GM23338 (cell line): ENCODE measurements around the gene GATA1. TPM values are rescaled to one million over a fixed set of nuclear protein-coding genes. Genes with fewer than 3 reads are reported as not detected.

Experiments
- ATAC-seq: fragments of 200-7000 bp; cut with Tn5 transposase; 3 replicates; pipeline ENCODE4 v1.9.1; 2020
- DNase-seq: peaks from one replicate; pipeline ENCODE4 v3.0.0-alpha.2; 2015; ENCODE audit warnings: low spot score
- H2AFZ ChIP-seq: fragments of 200-600 bp; sonication (generic); 2 replicates; pipeline ENCODE4 v1.8.0; 2016; ENCODE audit warnings: antibody characterized with exemption, mild to moderate bottlenecking, moderate library complexity
- H3F3A ChIP-seq: fragments of 200-600 bp; sonication (generic); replicated peaks from 2 replicates; pipeline ENCODE4 v1.8.0; 2017; ENCODE audit warnings: antibody characterized with exemption, mixed run types, low read depth
- H3K27ac ChIP-seq: fragments of 200-600 bp; sonication (generic); 2 replicates; pipeline ENCODE4 v1.6.1; 2016; ENCODE audit warnings: low read depth
- H3K27me3 ChIP-seq: fragments of 200-600 bp; sonication (generic); 2 replicates; pipeline ENCODE4 v1.8.0; 2016; ENCODE audit warnings: mild to moderate bottlenecking, mixed run types, moderate library complexity; ENCODE audit not compliant: insufficient read depth
- H3K36me3 ChIP-seq: fragments of 200-600 bp; sonication (generic); 2 replicates; pipeline ENCODE4 v1.8.0; 2016; ENCODE audit warnings: mild to moderate bottlenecking; ENCODE audit not compliant: insufficient read depth
- H3K4me1 ChIP-seq: fragments of 200-600 bp; sonication (generic); 2 replicates; pipeline ENCODE4 v1.8.0; 2016; ENCODE audit warnings: mild to moderate bottlenecking, moderate library complexity; ENCODE audit not compliant: insufficient read depth
- H3K4me2 ChIP-seq: fragments of 200-600 bp; sonication (generic); 2 replicates; pipeline ENCODE4 v1.7.1; 2017; ENCODE audit warnings: mixed run types
- H3K4me3 ChIP-seq: fragments of 200-600 bp; sonication (generic); 2 replicates; pipeline ENCODE4 v1.6.1; 2016; ENCODE audit warnings: mixed run types
- H3K79me2 ChIP-seq: fragments of 200-600 bp; sonication (generic); replicated peaks from 2 replicates; pipeline ENCODE4 v1.8.0; 2017; ENCODE audit warnings: mild to moderate bottlenecking; ENCODE audit not compliant: insufficient read depth
- H3K9me2 ChIP-seq: fragments of 200-600 bp; sonication (generic); 2 replicates; pipeline ENCODE4 v1.8.0; 2017; ENCODE audit not compliant: insufficient read depth
- H4K20me1 ChIP-seq: fragments of 200-600 bp; sonication (generic); replicated peaks from 2 replicates; pipeline ENCODE4 v1.8.0; 2017; ENCODE audit warnings: mild to moderate bottlenecking; ENCODE audit not compliant: insufficient read depth
- H3K27ac Mint-ChIP-seq: 2 replicates; pipeline ENCODE4 v1.8.0; 2020; ENCODE audit warnings: inconsistent platforms, mild to moderate bottlenecking, moderate library complexity, mixed read lengths
- H3K27me3 Mint-ChIP-seq: 3 replicates; pipeline ENCODE4 v1.8.0; 2022; ENCODE audit warnings: low read depth, mild to moderate bottlenecking, moderate library complexity, mixed read lengths, inconsistent platforms; ENCODE audit not compliant: insufficient read depth, poor library complexity
- H3K36me3 Mint-ChIP-seq: 3 replicates; pipeline ENCODE4 v1.8.0; 2021; ENCODE audit warnings: low read depth, mild to moderate bottlenecking, inconsistent platforms, moderate library complexity, mixed read lengths
- H3K4me1 Mint-ChIP-seq: 3 replicates; pipeline ENCODE4 v1.8.0; 2020; ENCODE audit warnings: mild to moderate bottlenecking, inconsistent platforms, mixed read lengths
- H3K4me3 Mint-ChIP-seq: 3 replicates; pipeline ENCODE4 v1.8.0; 2021; ENCODE audit warnings: moderate library complexity, mild to moderate bottlenecking, inconsistent platforms, mixed read lengths
- H3K9me3 Mint-ChIP-seq: 3 replicates; pipeline ENCODE4 v1.8.0; 2020; ENCODE audit warnings: moderate library complexity, mild to moderate bottlenecking, inconsistent platforms, mixed read lengths
- CREB1 ChIP-seq: fragments of 250-450 bp; sonication (Bioruptor Pico); IDR thresholded peaks from 2 replicates; pipeline ENCODE4 v1.5.0; 2020; ENCODE audit warnings: low read depth, mild to moderate bottlenecking, moderate library complexity
- EZH2phosphoT487 ChIP-seq: fragments of 200-600 bp; sonication (generic); IDR thresholded peaks from one replicate; pipeline ENCODE4 v1.8.1; 2018; ENCODE audit warnings: antibody characterized with exemption; ENCODE audit not compliant: unreplicated experiment
- JUNB ChIP-seq: IDR thresholded peaks from one replicate; pipeline ENCODE4 v1.6.1; 2016; ENCODE audit warnings: antibody characterized with exemption; ENCODE audit not compliant: unreplicated experiment
- NANOG ChIP-seq: IDR thresholded peaks from 2 replicates; pipeline ENCODE4 v1.6.1; 2016; ENCODE audit warnings: antibody characterized with exemption, borderline replicate concordance
- STAT1 ChIP-seq: IDR thresholded peaks from one replicate; pipeline ENCODE4 v1.6.1; 2016; ENCODE audit warnings: antibody characterized with exemption; ENCODE audit not compliant: unreplicated experiment
- ZNF114 ChIP-seq: fragments of 250-450 bp; sonication (Bioruptor Pico); IDR thresholded peaks from 2 replicates; pipeline ENCODE4 v1.5.0; 2020; ENCODE audit warnings: mild to moderate bottlenecking, moderate library complexity
- ZNF331 ChIP-seq: fragments of 250-450 bp; sonication (Bioruptor Pico); IDR thresholded peaks from 2 replicates; pipeline ENCODE4 v1.5.0; 2020; ENCODE audit warnings: low read depth, mild to moderate bottlenecking, moderate library complexity
- polyA plus RNA-seq: library from polyadenylated mRNA; unstranded; fragments of >200 nt; fragmentation: Nextera tagmentation; extraction: Ambion mirVana; gene quantifications from 2 replicates; pipeline ENCODE4 v1.2.1, GENCODE V29; 2016
- total RNA-seq: library from RNA; depleted of rRNA; stranded (reverse); fragments of >200 nt; shearing (Covaris generic); gene quantifications from 2 replicates; pipeline ENCODE4 v1.2.3, GENCODE V29; 2014
- TF ChIP-seq, protein P1 (sequence below): IDR thresholded peaks from one replicate; pipeline ENCODE4 v1.6.1; 2018; ENCODE audit warnings: antibody characterized with exemption; ENCODE audit not compliant: unreplicated experiment
- TF ChIP-seq, protein P2 (sequence below): fragments of 250-450 bp; sonication (Bioruptor Pico); IDR thresholded peaks from 2 replicates; pipeline ENCODE4 v1.5.0; 2020; ENCODE audit warnings: mild to moderate bottlenecking, moderate library complexity
- TF ChIP-seq, protein P3 (sequence below): IDR thresholded peaks from 2 replicates; pipeline ENCODE4 v1.6.1; 2016; ENCODE audit warnings: antibody characterized with exemption
- TF ChIP-seq, protein P4 (sequence below), 2 experiments: fragments of 200-600 bp in 1 of 2; sonication (generic) in 1 of 2; conservative IDR thresholded peaks; 2 replicates each; pipeline versions ENCODE4 v1.5.1 to v1.6.1; 2016 to 2017; ENCODE audit warnings: antibody characterized with exemption in 2 of 2, low read depth in 2 of 2, mild to moderate bottlenecking in 2 of 2, moderate library complexity in 1 of 2

Gene GATA1
- total and polyA plus RNA-seq, 2 experiments from 2014 or later = not detected

DNA sequence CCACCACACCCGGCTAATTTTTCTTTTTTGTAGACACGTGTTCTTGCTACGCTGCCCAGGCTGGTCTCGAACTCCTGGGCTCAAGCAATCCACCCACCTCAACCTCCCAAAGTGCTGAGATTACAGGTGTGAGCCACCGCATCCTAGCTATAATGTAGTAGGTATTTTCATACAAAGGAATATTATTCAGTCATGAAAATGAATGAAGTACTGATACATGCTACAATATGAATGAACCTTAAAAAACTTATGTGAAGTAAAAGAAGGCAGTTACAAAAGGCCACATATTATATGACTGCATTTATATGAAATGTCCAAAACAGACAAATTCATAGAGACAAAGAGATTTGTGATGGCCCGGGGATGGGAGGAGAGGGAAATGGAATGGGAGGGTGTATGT lies 4.7 kb upstream of the GATA1 start:
- H3K9me3 Mint-ChIP-seq = no peaks in the 10 kb centered on the region; the same call in 2 of the 3 replicates

More for the DNA sequence above, 4.7 kb upstream of the GATA1 start:
- Mint-ChIP-seq H3K27ac (no peak overlapping the region), H3K4me3 (no peak overlapping the region), H3K36me3 (no peaks in the 10 kb centered on the region), H3K4me1 (peaks cover 8% of the 10 kb centered on the region; the same call in 2 of the 3 replicates), H3K27me3 (peaks cover 2% of the 10 kb centered on the region)
- H3K9me2 ChIP-seq = no peaks in the 10 kb centered on the region
- H3K79me2 ChIP-seq = no peaks in the 10 kb centered on the region
- no peak overlapping the region for H3K27ac ChIP-seq
- no peaks in the 10 kb centered on the region for H3K4me1 ChIP-seq
- H3F3A ChIP-seq = no peaks in the 10 kb centered on the region
- ATAC-seq = no peak
- no peak overlapping the region for H2AFZ ChIP-seq
- H3K36me3 ChIP-seq = no peaks in the 10 kb centered on the region
- H3K4me3 ChIP-seq = no peak overlapping the region
- H3K4me2 ChIP-seq = no peak overlapping the region
- TF ChIP-seq, protein P1, sequence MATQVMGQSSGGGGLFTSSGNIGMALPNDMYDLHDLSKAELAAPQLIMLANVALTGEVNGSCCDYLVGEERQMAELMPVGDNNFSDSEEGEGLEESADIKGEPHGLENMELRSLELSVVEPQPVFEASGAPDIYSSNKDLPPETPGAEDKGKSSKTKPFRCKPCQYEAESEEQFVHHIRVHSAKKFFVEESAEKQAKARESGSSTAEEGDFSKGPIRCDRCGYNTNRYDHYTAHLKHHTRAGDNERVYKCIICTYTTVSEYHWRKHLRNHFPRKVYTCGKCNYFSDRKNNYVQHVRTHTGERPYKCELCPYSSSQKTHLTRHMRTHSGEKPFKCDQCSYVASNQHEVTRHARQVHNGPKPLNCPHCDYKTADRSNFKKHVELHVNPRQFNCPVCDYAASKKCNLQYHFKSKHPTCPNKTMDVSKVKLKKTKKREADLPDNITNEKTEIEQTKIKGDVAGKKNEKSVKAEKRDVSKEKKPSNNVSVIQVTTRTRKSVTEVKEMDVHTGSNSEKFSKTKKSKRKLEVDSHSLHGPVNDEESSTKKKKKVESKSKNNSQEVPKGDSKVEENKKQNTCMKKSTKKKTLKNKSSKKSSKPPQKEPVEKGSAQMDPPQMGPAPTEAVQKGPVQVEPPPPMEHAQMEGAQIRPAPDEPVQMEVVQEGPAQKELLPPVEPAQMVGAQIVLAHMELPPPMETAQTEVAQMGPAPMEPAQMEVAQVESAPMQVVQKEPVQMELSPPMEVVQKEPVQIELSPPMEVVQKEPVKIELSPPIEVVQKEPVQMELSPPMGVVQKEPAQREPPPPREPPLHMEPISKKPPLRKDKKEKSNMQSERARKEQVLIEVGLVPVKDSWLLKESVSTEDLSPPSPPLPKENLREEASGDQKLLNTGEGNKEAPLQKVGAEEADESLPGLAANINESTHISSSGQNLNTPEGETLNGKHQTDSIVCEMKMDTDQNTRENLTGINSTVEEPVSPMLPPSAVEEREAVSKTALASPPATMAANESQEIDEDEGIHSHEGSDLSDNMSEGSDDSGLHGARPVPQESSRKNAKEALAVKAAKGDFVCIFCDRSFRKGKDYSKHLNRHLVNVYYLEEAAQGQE = no peak
- TF ChIP-seq, protein P2, sequence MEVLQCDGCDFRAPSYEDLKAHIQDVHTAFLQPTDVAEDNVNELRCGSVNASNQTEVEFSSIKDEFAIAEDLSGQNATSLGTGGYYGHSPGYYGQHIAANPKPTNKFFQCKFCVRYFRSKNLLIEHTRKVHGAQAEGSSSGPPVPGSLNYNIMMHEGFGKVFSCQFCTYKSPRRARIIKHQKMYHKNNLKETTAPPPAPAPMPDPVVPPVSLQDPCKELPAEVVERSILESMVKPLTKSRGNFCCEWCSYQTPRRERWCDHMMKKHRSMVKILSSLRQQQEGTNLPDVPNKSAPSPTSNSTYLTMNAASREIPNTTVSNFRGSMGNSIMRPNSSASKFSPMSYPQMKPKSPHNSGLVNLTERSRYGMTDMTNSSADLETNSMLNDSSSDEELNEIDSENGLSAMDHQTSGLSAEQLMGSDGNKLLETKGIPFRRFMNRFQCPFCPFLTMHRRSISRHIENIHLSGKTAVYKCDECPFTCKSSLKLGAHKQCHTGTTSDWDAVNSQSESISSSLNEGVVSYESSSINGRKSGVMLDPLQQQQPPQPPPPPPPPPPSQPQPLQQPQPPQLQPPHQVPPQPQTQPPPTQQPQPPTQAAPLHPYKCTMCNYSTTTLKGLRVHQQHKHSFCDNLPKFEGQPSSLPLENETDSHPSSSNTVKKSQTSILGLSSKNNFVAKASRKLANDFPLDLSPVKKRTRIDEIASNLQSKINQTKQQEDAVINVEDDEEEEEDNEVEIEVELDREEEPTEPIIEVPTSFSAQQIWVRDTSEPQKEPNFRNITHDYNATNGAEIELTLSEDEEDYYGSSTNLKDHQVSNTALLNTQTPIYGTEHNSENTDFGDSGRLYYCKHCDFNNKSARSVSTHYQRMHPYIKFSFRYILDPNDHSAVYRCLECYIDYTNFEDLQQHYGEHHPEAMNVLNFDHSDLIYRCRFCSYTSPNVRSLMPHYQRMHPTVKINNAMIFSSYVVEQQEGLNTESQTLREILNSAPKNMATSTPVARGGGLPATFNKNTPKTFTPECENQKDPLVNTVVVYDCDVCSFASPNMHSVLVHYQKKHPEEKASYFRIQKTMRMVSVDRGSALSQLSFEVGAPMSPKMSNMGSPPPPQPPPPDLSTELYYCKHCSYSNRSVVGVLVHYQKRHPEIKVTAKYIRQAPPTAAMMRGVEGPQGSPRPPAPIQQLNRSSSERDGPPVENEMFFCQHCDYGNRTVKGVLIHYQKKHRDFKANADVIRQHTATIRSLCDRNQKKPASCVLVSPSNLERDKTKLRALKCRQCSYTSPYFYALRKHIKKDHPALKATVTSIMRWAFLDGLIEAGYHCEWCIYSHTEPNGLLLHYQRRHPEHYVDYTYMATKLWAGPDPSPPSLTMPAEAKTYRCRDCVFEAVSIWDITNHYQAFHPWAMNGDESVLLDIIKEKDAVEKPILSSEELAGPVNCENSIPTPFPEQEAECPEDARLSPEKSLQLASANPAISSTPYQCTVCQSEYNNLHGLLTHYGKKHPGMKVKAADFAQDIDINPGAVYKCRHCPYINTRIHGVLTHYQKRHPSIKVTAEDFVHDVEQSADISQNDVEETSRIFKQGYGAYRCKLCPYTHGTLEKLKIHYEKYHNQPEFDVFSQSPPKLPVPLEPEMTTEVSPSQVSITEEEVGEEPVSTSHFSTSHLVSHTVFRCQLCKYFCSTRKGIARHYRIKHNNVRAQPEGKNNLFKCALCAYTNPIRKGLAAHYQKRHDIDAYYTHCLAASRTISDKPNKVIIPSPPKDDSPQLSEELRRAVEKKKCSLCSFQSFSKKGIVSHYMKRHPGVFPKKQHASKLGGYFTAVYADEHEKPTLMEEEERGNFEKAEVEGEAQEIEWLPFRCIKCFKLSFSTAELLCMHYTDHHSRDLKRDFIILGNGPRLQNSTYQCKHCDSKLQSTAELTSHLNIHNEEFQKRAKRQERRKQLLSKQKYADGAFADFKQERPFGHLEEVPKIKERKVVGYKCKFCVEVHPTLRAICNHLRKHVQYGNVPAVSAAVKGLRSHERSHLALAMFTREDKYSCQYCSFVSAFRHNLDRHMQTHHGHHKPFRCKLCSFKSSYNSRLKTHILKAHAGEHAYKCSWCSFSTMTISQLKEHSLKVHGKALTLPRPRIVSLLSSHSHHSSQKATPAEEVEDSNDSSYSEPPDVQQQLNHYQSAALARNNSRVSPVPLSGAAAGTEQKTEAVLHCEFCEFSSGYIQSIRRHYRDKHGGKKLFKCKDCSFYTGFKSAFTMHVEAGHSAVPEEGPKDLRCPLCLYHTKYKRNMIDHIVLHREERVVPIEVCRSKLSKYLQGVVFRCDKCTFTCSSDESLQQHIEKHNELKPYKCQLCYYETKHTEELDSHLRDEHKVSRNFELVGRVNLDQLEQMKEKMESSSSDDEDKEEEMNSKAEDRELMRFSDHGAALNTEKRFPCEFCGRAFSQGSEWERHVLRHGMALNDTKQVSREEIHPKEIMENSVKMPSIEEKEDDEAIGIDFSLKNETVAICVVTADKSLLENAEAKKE (CRISPR knock-in tag) = no peak
- TF ChIP-seq CREB1 (CRISPR knock-in tag) (no peak), ZNF114 (CRISPR knock-in tag) (no peak), EZH2phosphoT487 (no peak), STAT1 (no peak), JUNB (no peak), ZNF331 (no peak), NANOG (no peak)
- TF ChIP-seq, protein P3, sequence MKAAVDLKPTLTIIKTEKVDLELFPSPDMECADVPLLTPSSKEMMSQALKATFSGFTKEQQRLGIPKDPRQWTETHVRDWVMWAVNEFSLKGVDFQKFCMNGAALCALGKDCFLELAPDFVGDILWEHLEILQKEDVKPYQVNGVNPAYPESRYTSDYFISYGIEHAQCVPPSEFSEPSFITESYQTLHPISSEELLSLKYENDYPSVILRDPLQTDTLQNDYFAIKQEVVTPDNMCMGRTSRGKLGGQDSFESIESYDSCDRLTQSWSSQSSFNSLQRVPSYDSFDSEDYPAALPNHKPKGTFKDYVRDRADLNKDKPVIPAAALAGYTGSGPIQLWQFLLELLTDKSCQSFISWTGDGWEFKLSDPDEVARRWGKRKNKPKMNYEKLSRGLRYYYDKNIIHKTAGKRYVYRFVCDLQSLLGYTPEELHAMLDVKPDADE = no peak
- TF ChIP-seq, protein P4, sequence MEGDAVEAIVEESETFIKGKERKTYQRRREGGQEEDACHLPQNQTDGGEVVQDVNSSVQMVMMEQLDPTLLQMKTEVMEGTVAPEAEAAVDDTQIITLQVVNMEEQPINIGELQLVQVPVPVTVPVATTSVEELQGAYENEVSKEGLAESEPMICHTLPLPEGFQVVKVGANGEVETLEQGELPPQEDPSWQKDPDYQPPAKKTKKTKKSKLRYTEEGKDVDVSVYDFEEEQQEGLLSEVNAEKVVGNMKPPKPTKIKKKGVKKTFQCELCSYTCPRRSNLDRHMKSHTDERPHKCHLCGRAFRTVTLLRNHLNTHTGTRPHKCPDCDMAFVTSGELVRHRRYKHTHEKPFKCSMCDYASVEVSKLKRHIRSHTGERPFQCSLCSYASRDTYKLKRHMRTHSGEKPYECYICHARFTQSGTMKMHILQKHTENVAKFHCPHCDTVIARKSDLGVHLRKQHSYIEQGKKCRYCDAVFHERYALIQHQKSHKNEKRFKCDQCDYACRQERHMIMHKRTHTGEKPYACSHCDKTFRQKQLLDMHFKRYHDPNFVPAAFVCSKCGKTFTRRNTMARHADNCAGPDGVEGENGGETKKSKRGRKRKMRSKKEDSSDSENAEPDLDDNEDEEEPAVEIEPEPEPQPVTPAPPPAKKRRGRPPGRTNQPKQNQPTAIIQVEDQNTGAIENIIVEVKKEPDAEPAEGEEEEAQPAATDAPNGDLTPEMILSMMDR (conservative IDR thresholded peaks at IDR 0.05; ENCODE audit: low read depth in 2 of 2) = no peak
- H3K27me3 ChIP-seq = no peaks in the 10 kb centered on the region
- no peak for DNase-seq
- no peaks in the 10 kb centered on the region for H4K20me1 ChIP-seq
